ENCODE results near the gene GNG8. TPM values are rescaled to one million over a fixed set of nuclear protein-coding genes. Genes with fewer than 3 reads are reported as not detected.

GNG8 gene
- total and polyA plus RNA-seq, 9 of the 15 experiments (the other 6 are each of a cell fraction or from before 2014, with no cell fraction given) = 1.3 TPM; not detected in 8

- no peak overlapping the region for H2AFZ ChIP-seq (ENCODE audit: low read depth, low read length)
- H3K9me3 ChIP-seq (replicated peaks; ENCODE audit: control insufficient read depth, insufficient read depth, low read depth, low read length) = no peaks in the 10 kb centered on the region
- peaks cover 59% of the 10 kb centered on the region; the same call in 2 of the 3 replicates for H3K36me3 ChIP-seq (ENCODE audit: control insufficient read depth, insufficient read depth, low read length)
- peaks cover 0 to 20% of the 10 kb centered on the region in 2 experiments; a peak in 1 of 5 replicates for H3K4me1 ChIP-seq (replicated peaks in 1 of 2; ENCODE audit: control insufficient read depth in 2 of 2, insufficient read depth in 2 of 2, low read length in 2 of 2)
- FAIRE-seq (no peak), ATAC-seq (no peak), DNase-seq (ENCODE audit: extremely low read depth in 1 of 4, low spot score in 3 of 4) (peak in 1 of 4 experiments; percentile 9)
- peak; percentile 26; the same call in 1 of the 2 replicates for TF ChIP-seq SUPT5H (IDR thresholded peaks at IDR 0.05)
- peak; percentile 31 for TF ChIP-seq POLR2G (IDR thresholded peaks at IDR 0.05; ENCODE audit: low read depth, low read length)
- no peak for TF ChIP-seq ILK (tag; IDR thresholded peaks at IDR 0.05; ENCODE audit: borderline replicate concordance, low read depth)
- CTCF ChIA-PET (ENCODE audit: low intra/inter-chr PET ratio) = no interaction called here
- intact Hi-C loops (cut with micrococcal nuclease) (no loop called here), in situ Hi-C loops (cut with MboI) (loop anchor here (5.0 kb wide), 1 partner anchor 53 kb away; the partner anchor contains the start of gene DACT3)
- H3K4me2 ChIP-seq (ENCODE audit: insufficient read depth, low read length) = no peak overlapping the region
- 90% methylated on average over 22 of the region's 30 CpGs for WGBS (ENCODE audit: insufficient coverage, low coverage, missing lambda C conversion rate)
- H4K20me1 ChIP-seq (replicated peaks; ENCODE audit: control insufficient read depth, insufficient read depth, low read length) = peaks cover 20% of the 10 kb centered on the region; the same call in 1 of the 2 replicates
- H3K9ac ChIP-seq (ENCODE audit: insufficient read depth in 1 of 2, low read depth in 2 of 2, low read length in 2 of 2) = no peak overlapping the region
- H3K79me2 ChIP-seq (ENCODE audit: control insufficient read depth, insufficient read depth, low read length) = peaks cover 13% of the 10 kb centered on the region; the same call in 2 of the 3 replicates
- no peaks in the 10 kb centered on the region for H3K27me3 ChIP-seq (ENCODE audit: control insufficient read depth in 2 of 2, insufficient read depth in 2 of 2, low read length in 2 of 2)
- BruUV-seq (replicated peaks) = TSS peak; percentile 69
- H3K4me3 ChIP-seq = no peak overlapping the region
- POLR2A ChIA-PET = interaction anchor here (0.6 to 2.9 kb wide), 4 partner anchors 9 to 63 kb away, joined by 3 to 10 read pairs (median 6); partner anchors contain the start of gene DACT3
- no peaks in the 10 kb centered on the region for H3K9me1 ChIP-seq (ENCODE audit: control insufficient read depth, insufficient read depth, low read length)
- no peak overlapping the region for H3K27ac ChIP-seq (ENCODE audit: extremely low read depth, low read depth, low read length)
Measured at GRCh38 chr19:46609511-46610412, 26.2 kb downstream of the GNG8 start.

All from K562 (cell line).